NCI-H1930 (cell line): Measurements from ENCODE around the gene ZNF718.
"Not testable (repeated sequence)": the region's sequence is repeated elsewhere in the genome, so short reads cannot be mapped to it uniquely, and the experiment has no call there.

Experiments
- DNase-seq, 2 experiments: peaks; one replicate each; lab custom pipeline; 2025; lab: John Stamatoyannopoulos, UW

Gene ZNF718

DNA sequence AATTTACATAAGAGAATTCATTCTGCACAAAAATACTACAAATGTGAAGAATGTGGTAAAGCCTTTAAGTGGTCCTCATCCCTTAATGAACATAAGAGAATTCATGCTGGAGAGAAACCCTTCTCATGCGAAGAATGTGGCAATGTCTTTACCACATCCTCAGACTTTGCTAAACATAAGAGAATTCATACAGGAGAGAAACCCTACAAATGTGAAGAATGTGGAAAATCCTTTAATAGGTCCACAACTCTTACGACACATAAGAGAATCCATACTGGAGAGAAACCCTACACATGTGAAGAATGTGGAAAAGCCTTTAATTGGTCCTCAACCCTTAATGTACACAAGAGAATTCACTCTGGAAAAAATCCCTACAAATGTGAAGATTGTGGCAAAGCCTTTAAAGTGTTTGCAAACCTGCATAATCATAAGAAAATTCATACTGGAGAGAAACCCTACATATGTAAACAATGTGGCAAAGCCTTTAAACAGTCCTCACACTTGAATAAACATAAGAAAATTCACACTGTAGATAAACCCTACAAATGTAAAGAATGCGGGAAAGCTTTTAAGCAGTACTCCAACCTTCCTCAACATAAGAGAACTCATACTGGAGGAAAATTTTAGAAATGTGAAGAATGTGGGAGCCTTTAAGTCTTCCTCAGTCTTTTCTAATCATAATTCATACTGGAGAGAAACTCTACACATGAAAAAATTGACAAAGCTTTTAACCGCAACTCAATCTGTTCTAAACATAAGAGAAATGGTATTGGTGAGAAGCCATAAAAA is 37.4 kb downstream of the ZNF718 start:
- no peak for DNase-seq

DNA sequence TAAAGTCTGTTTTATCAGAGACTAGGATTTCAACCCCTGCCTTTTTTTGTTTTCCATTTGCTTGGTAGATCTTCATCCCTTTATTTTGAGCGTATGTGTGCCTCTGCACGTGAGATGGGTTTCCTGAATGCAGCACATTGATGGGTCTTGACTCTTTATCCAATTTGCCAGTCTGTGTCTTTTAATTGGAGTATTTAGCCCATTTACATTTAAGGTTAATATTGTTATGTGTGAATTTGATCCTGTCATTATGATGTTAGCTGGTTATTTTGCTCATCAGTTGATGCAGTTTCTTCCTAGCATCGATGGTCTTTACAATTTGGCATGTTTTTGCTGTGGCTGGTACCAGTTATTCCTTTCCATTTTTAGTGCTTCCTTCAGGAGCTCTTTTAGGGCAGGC is 45.3 kb downstream of the ZNF718 start:
- DNase-seq: not testable (repeated sequence)

DNA sequence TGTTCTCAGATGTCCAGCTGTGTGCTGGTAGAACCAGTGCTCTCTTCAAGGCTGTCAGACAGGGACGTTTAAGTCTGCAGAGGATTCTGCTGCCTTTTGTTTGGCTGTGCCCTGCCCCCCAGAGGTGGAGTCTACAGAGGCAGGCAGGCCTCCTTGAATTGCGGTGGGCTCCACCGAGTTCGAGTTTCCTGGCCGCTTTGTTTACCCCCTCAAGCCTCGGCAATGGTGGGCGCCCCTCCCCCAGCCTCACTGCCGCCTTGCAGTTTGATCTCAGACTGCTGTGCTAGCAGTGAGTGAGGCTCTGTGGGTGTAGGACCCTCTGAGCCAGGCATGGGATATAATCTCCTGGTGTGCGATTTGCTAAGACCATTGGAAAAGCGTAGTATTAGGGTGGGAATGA is 47.0 kb downstream of the ZNF718 start:
- DNase-seq: not testable (repeated sequence)

DNA sequence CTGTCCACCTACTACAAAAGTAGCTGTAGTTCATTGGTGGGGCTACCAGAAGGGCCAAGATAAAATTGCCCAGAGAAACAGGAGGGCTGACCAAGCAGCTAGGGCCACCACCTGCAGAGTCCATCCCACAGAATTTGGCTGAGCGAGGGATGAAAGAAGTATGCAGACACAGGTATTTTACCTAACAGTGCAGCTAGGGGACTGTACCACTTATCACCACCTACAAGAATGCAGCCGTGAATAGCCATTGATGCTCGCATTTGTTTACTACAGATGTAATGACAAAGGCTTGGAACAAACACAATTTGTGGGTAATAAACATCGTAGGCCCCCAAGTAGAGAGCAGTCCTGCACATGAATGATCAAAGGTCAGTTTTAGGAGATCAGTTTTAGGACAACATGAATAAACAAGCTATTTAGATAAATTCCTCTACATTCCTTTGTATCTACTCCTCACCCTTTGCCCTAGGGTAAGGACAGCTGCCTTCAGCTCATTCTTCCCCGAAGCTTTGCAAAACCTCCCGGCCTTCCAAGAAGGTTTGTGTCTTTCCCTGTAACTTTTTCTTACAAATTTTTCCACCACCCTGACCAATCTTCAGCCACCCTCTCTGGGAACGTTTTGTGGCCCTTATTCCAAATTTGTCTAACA is 49.5 kb downstream of the ZNF718 start:
- no peak for DNase-seq

DNA sequence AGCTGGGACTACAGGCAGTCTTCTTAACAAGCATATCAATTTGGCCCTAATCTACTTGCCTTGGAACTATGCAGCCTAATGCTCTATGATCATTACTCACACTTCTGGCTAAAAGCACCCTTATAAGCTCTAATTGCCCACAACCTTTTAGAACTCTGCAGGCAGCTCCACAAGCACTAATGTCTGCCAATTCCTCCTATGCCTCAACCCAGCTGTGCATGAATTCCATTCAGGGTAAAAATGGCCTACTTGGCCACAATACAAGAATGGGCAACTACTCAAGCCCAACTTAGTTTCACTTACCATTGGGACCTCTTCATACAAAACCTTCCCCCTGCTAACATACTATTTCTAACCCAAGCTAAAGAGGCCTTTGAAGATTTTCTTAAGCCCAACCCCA is 51.7 kb downstream of the ZNF718 start:
- no peak for DNase-seq

DNA sequence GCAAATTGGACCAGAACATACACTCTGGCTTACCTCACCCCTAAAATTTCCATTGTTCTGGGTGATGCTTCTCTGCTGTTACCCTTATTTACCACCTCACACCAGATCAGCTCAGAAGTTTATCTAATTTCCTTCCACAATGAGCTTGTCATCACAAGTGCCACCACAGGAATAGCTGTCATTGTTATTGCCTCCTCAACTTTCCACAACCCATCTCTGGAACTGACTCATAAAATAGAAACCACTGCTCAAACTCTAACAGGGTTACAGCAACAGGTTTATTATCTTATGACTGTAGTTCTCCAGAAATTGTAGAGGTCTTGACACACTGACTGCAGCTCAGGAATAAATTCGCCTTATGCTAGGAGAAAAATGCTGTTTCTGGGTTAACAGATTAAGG is 52.7 kb downstream of the ZNF718 start:
- no peak for DNase-seq

DNA sequence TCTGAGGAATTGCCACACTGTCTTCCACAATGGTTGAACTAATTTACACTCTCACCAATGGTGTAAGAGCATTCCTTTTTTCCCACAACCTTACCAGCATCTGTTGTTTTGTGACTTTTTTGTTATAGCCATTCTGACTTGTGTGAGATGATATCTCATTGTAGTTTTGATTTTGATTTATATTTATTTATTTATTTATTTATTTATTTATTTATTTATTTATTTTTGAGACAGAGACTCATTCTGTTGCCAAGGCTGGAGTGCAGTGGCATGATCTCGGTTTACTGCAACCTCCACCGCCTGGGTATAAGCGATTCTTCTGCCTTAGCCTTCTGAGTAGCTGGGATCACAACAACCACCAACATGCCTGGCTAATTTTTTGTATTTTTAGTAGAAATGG is 57.9 kb downstream of the ZNF718 start:
- not testable (repeated sequence) for DNase-seq

DNA sequence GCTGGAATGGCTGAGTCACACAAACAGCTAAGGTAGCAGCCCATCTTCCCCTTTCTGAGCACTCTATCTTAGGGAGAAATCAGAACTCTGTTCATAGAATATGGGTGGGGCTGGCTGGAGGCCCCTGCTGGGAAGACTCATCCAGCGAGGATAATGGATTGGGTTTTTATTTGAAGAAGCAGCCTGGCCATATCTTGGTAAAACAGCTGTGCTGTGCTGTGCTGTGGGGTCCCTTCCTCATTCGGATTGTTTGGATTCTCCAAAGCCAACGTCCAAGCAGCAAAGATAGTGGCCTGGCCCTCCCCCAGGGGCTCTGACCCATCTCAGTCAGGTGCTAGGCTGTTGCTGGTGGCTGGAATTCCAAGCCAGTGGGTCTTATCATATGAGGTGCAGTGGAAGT is 63.8 kb downstream of the ZNF718 start:
- DNase-seq: no peak

DNA sequence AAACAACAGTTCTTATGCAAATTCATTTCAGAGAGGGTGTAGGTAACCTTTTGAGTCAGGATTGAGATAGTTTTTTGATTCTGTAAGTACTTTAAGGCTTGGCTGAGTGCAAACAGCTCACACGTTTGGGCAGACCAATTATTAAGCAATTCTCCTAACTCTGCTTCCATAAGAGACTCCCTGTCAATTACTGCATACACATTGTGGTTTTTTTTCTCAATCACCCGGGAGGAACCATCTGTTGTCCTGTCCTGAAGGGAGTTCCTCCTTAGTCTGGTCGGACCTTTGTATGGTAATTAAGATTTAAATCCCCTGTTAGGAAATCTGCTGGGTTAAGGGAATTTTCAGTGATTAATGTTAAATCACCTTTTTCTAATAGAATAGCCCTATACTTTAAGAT is 70.9 kb downstream of the ZNF718 start:
- DNase-seq: not testable (repeated sequence)

DNA sequence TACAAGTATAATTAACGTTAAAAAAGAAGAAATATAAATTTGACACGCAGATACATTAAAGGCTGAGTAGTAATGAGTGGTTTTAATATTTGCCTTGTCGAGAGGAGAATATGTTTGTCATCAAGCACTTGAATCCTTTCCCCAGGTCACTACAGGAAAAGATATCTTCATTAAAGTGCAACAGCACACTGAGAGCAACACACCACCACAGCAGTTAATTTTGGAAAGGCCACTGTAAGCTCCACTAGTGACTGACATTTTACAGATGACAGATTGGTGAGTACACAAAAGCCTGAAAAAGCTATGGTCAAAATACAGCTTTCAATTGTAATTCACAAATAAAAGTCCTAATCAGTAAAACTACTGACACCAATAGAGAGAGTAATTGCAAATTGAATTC is 76.6 kb downstream of the ZNF718 start:
- DNase-seq: no peak

DNA sequence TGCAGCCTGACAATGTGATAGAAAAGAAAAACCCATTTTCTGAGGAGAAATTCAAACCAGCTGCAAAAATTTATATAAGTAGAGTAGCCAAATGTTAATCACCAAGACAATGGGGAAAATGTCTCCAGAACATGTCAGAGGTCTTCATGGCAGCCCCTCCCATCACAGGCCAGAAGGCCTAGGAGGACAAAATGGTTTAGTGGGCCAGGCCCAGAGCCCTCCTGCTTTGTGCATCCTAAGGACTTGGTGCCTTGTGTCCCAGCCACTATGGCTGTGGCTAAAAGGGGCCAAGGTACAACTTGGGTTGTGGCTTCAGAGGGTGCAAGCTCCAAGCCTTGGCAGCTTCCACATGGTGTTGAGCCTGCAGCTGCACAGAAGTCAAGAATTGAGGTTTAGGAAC is 78.5 kb downstream of the ZNF718 start:
- not testable (repeated sequence) for DNase-seq

DNA sequence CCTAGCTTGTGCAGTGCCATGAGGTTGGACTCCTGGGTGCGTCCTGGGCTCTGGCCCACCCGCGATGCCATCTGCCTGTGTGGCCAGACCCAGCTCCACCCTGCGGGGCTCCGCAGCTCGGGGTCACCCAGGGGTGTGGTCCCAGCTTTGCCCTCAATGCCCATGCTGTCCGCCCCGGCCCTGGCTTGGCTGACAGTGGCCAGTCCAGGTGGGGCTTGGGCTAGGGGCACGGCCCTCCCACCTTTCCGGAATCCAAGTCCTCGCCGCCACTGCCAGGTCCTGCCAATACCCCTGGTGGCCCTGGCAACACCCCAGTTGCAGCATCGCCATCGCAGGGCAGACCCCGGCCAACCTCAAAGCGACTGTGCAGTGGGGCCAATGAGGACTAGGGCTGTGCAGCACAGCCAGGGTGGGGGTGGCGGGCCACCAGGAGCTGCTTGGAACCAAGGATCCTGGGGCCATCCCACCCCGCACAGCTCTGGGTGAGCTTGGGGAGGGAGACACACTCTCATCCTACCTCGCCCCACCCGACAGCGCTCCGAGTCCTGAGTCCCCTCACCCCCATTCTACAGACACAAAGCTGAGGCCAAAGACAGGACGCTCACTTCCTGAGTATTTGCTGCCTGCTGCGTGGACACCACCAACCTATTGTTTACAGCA is 80.9 kb downstream of the ZNF718 start:
- DNase-seq: no peak

DNA sequence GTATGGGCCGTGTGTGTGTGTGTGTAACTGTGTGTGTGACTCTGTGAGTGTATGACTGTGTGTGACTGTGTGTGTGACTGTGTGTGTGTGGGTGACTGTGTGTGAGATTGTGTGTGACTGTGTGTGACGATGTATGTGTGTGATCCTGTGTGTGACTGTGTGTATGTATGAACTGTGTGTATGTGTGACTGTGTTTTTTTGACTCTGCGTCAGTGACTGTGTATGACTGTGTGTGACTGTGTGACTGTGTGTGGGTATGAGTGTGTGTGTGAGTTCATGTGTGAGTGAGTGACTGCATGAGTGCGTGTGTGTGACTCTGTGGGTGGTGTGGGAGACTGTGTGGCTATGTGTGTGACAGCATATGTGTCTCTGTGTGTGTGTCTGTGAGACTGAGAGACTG is 81.8 kb downstream of the ZNF718 start:
- DNase-seq: no peak

DNA sequence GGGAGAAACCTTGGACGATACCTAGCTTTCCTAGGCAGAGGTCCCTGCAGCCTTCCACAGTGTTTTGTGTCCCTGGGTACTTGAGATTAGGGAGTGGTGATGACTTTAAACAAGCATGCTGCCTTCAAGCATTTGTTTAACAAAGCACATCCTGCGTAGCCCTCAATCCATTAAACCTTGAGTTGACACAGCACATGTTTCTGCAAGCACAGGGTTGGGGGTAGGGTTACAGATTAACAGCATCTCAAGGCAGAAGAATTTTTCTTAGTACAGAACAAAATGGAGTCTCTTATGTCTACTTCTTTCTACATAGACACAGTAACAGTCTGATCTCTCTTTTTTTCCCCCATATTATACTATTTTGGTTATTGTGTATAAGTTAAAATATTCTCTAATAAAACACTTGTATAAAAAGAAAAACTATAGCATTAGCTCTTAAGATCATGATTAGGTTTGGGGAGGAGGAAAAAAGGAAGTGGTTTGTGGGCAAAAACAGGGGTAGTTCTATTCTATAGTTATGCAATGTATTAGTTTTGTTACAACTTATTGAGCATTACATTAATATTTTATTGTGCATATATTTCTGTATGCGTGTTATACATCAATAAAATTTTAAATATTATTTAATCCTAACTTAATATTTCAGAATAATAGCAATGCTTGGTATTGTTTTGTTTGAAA is 84.3 kb downstream of the ZNF718 start:
- DNase-seq: not testable (repeated sequence)

DNA sequence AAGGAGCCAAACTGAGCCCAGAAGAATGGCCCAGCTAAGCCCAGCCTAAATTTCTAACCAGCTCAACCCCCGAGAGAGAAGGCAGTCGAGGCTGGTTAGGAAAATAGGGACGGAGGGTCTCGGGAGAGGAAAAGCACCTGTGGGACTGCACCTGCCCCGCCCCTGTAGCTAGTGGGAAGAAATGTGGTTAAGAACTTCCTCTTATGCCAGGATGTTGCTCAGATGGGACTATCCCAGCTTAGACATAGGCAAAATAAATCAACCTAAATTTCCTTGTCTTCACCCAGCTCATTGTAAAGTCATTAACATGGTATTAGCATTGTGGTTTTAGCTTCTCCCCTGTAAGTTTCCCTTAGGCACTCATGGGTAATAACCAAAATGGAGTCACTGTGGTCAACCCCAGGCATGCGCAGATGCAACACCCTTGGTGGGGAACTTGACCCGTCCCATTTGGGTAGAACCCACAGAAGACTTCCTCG is 86.8 kb downstream of the ZNF718 start:
- no peak for DNase-seq

DNA sequence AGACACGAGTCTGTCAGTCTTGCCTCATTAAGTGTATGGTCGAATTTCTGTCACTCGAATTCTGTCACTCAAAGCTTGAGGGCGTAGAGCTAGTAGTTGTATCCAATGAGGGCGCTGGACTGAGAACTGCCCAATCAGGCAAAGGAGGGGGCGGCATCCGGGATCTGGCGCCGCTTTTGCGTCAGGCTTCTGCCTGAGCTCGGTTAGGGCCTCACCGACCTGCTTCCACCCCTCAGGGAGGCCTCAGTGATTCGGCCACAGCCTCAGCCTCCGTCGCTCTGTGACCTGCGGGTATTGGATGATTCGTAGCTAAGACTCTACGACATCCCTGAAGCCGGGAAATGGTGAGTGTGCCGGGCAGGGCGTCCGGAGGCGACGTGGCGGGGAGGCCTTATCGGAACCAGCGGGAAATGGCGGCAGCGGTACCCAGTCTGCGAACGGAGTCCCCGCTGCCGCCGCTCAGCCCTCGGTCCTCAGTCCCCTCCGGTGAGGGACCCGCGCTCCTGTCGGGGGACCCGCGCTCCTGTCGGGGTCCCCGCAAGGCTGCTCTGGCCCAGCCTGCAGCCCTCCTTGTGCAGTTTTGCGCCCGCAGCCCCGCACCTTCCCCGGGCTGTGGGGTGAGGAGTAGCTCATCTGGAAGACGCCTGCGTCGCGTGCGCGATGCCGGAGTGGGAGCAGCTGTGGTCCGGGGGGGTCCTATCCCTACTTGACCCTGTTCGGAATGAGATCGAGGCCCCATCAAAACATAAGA is 88.3 kb downstream of the ZNF718 start:
- no peak for DNase-seq

DNA sequence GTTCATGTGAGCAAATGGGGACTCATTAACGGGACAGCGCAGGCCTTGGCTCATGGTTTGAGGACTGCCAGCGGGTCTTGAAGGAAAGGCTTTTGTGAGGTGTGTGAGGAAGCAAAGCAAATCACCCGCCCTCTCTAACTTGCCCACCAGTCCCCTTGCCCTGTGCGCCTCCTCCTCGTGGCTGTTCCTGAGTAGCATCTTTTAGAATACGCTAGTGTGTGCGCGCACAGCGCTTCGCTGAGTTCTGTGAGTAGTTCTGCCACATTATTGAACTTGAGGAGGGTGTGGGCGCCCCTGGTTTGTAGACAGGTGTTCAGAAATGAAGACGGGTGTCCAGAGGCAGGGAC is 88.9 kb downstream of the ZNF718 start:
- DNase-seq: not testable (repeated sequence)
